ENCODE results near the gene CHM. TPM values are rescaled to one million over a fixed set of nuclear protein-coding genes. Genes with fewer than 3 reads are reported as not detected.

The CHM gene
- total and polyA plus RNA-seq, 7 experiments from 2014 or later, result 5.3 to 22.6 (median 13.6) TPM

GRCh38 chrX:85905851-85906250 lies 141.5 kb downstream of the CHM start:
- Mint-ChIP-seq H3K9me3 (peaks cover 0 to 1% (median 0%) of the 10 kb centered on the region in 11 donors), H3K27ac (no peak overlapping the region), H3K27me3 (no peaks in the 10 kb centered on the region), H3K36me3 (peaks cover 0 to 16% (median 3%) of the 10 kb centered on the region in 5 donors), H3K4me1 (peaks cover 0 to 6% (median 0%) of the 10 kb centered on the region in 7 donors), H3K4me3 (no peak overlapping the region)
- ATAC-seq (no peak), DNase-seq (no peak)
- Histone ChIP-seq H3K4me1 (ENCODE audit: control insufficient read depth in 2 of 2, insufficient read depth in 2 of 2, low read length in 2 of 2) (no peaks in the 10 kb centered on the region), H3K4me3 (ENCODE audit: low read length) (no peak overlapping the region), H3K27ac (ENCODE audit: low read depth, low read length) (no peak overlapping the region), H3K36me3 (ENCODE audit: control insufficient read depth in 2 of 3, insufficient read depth in 3 of 3, low read length in 3 of 3) (peaks cover 0 to 3% (median 0%) of the 10 kb centered on the region in 3 experiments), H3K27me3 (ENCODE audit: control insufficient read depth in 2 of 2, insufficient read depth in 2 of 2, low read length in 2 of 2) (no peaks in the 10 kb centered on the region), H3K9me3 (ENCODE audit: control insufficient read depth in 2 of 3, low read length in 3 of 3) (no peaks in the 10 kb centered on the region)
- POLR2A ChIA-PET, result no interaction called here
- intact Hi-C loops (cut with micrococcal nuclease), result no loop called here
- CTCF ChIA-PET, result no interaction called here

- Histone ChIP-seq H3K36me3 (ENCODE audit: control insufficient read depth in 2 of 3, insufficient read depth in 3 of 3, low read length in 3 of 3) (no peaks in the 10 kb centered on the region), H3K9me3 (ENCODE audit: control insufficient read depth in 2 of 3, low read length in 3 of 3) (no peaks in the 10 kb centered on the region), H3K4me3 (ENCODE audit: low read length) (no peak overlapping the region), H3K27me3 (ENCODE audit: control insufficient read depth in 2 of 2, insufficient read depth in 2 of 2, low read length in 2 of 2) (no peaks in the 10 kb centered on the region), H3K27ac (ENCODE audit: low read depth, low read length) (no peak overlapping the region), H3K4me1 (ENCODE audit: control insufficient read depth in 2 of 2, insufficient read depth in 2 of 2, low read length in 2 of 2) (no peaks in the 10 kb centered on the region)
- ATAC-seq, result no peak
- Mint-ChIP-seq H3K4me1 (peaks cover 0 to 6% (median 0%) of the 10 kb centered on the region in 7 donors), H3K27me3 (no peaks in the 10 kb centered on the region), H3K36me3 (peaks cover 0 to 19% (median 0%) of the 10 kb centered on the region in 5 donors), H3K4me3 (no peak overlapping the region), H3K9me3 (peaks cover 0 to 1% (median 0%) of the 10 kb centered on the region in 11 donors), H3K27ac (no peak overlapping the region)
- CTCF ChIA-PET, result no interaction called here
- DNase-seq, result no peak
- intact Hi-C loops (cut with micrococcal nuclease), result no loop called here
- POLR2A ChIA-PET, result no interaction called here
Measured at GRCh38 chrX:85903692-85904471, 143.5 kb downstream of the CHM start.

- Histone ChIP-seq H3K36me3 (ENCODE audit: control insufficient read depth in 2 of 3, insufficient read depth in 3 of 3, low read length in 3 of 3) (peaks cover 0 to 3% (median 0%) of the 10 kb centered on the region in 3 experiments), H3K27me3 (ENCODE audit: control insufficient read depth in 2 of 2, insufficient read depth in 2 of 2, low read length in 2 of 2) (no peaks in the 10 kb centered on the region), H3K4me3 (ENCODE audit: low read length) (no peak overlapping the region), H3K27ac (ENCODE audit: low read depth, low read length) (no peak overlapping the region), H3K4me1 (ENCODE audit: control insufficient read depth in 2 of 2, insufficient read depth in 2 of 2, low read length in 2 of 2) (no peaks in the 10 kb centered on the region), H3K9me3 (ENCODE audit: control insufficient read depth in 2 of 3, low read length in 3 of 3) (no peaks in the 10 kb centered on the region)
- intact Hi-C loops (cut with micrococcal nuclease), result no loop called here
- H3K4me1 Mint-ChIP-seq, result peaks cover 0 to 3% (median 0%) of the 10 kb centered on the region in 7 donors
- H3K4me3 Mint-ChIP-seq, result no peak overlapping the region
- DNase-seq (no peak), ATAC-seq (no peak)
- H3K9me3 Mint-ChIP-seq, result peaks cover 0 to 1% (median 0%) of the 10 kb centered on the region in 11 donors
- peaks cover 4 to 23% (median 19%) of the 10 kb centered on the region in 5 donors for H3K36me3 Mint-ChIP-seq
- POLR2A ChIA-PET, result no interaction called here
- no peaks in the 10 kb centered on the region for H3K27me3 Mint-ChIP-seq
- H3K27ac Mint-ChIP-seq, result peak overlapping the region in 3 of 9 donors; percentile 31 to 49 (median 32)
- CTCF ChIA-PET, result no interaction called here
Measured at GRCh38 chrX:85897362-85898126, 149.8 kb downstream of the CHM start.

- intact Hi-C loops (cut with micrococcal nuclease), result no loop called here
- CTCF ChIA-PET, result no interaction called here
- no peak for DNase-seq
- Mint-ChIP-seq H3K27ac (no peak overlapping the region), H3K27me3 (no peaks in the 10 kb centered on the region), H3K9me3 (no peaks in the 10 kb centered on the region), H3K4me1 (no peaks in the 10 kb centered on the region), H3K4me3 (no peak overlapping the region), H3K36me3 (peaks cover 5 to 22% (median 7%) of the 10 kb centered on the region in 5 donors)
- no peak overlapping the region for H3K27ac ChIP-seq (ENCODE audit: low read depth, low read length)
- H3K9me3 ChIP-seq (ENCODE audit: control insufficient read depth in 2 of 3, low read length in 3 of 3), result no peaks in the 10 kb centered on the region
- H3K4me3 ChIP-seq (ENCODE audit: low read length), result no peak overlapping the region
- POLR2A ChIA-PET, result no interaction called here
- ATAC-seq, result no peak
- no peaks in the 10 kb centered on the region for H3K4me1 ChIP-seq (ENCODE audit: control insufficient read depth in 2 of 2, insufficient read depth in 2 of 2, low read length in 2 of 2)
- H3K36me3 ChIP-seq (ENCODE audit: control insufficient read depth in 2 of 3, insufficient read depth in 3 of 3, low read length in 3 of 3), result no peaks in the 10 kb centered on the region
- no peaks in the 10 kb centered on the region for H3K27me3 ChIP-seq (ENCODE audit: control insufficient read depth in 2 of 2, insufficient read depth in 2 of 2, low read length in 2 of 2)
Measured at GRCh38 chrX:85882601-85883000, 164.8 kb downstream of the CHM start.

GRCh38 chrX:85870585-85870984 lies 176.8 kb downstream of the CHM start:
- H3K27me3 ChIP-seq (ENCODE audit: control insufficient read depth in 2 of 2, insufficient read depth in 2 of 2, low read length in 2 of 2), result no peaks in the 10 kb centered on the region
- ATAC-seq (no peak), DNase-seq (no peak)
- Mint-ChIP-seq H3K27ac (no peak overlapping the region), H3K27me3 (no peaks in the 10 kb centered on the region), H3K4me3 (no peak overlapping the region), H3K36me3 (peaks cover 20 to 58% (median 49%) of the 10 kb centered on the region in 5 donors), H3K9me3 (peaks cover 0 to 12% (median 7%) of the 10 kb centered on the region in 11 donors), H3K4me1 (no peaks in the 10 kb centered on the region)
- no peaks in the 10 kb centered on the region for H3K4me1 ChIP-seq (ENCODE audit: control insufficient read depth in 2 of 2, insufficient read depth in 2 of 2, low read length in 2 of 2)
- H3K4me3 ChIP-seq (ENCODE audit: low read length), result no peak overlapping the region
- no peaks in the 10 kb centered on the region for H3K9me3 ChIP-seq (ENCODE audit: control insufficient read depth in 2 of 3, low read length in 3 of 3)
- H3K27ac ChIP-seq (ENCODE audit: low read depth, low read length), result no peak overlapping the region
- H3K36me3 ChIP-seq (ENCODE audit: control insufficient read depth in 2 of 3, insufficient read depth in 3 of 3, low read length in 3 of 3), result peaks cover 0 to 23% (median 0%) of the 10 kb centered on the region in 3 experiments
- ChIA-PET POLR2A (no interaction called here), CTCF (no interaction called here)
- intact Hi-C loops (cut with micrococcal nuclease), result no loop called here

- H3K4me3 ChIP-seq (ENCODE audit: low read length), result no peak overlapping the region
- H3K27ac Mint-ChIP-seq, result peak overlapping the region in 2 of 9 donors; percentile 33 to 52
- POLR2A ChIA-PET, result no interaction called here
Measured at GRCh38 chrX:85865324-85865723, 182.0 kb downstream of the CHM start.

More at GRCh38 chrX:85865324-85865723, 182.0 kb downstream of the CHM start:
- H3K9me3 Mint-ChIP-seq, result peaks cover 0 to 18% (median 7%) of the 10 kb centered on the region in 11 donors
- H3K27me3 Mint-ChIP-seq, result no peaks in the 10 kb centered on the region
- DNase-seq, result no peak
- no peak for ATAC-seq
- Histone ChIP-seq H3K27me3 (ENCODE audit: control insufficient read depth in 2 of 2, insufficient read depth in 2 of 2, low read length in 2 of 2) (no peaks in the 10 kb centered on the region), H3K9me3 (ENCODE audit: control insufficient read depth in 2 of 3, low read length in 3 of 3) (no peaks in the 10 kb centered on the region), H3K27ac (ENCODE audit: low read depth, low read length) (no peak overlapping the region), H3K4me1 (ENCODE audit: control insufficient read depth in 2 of 2, insufficient read depth in 2 of 2, low read length in 2 of 2) (no peaks in the 10 kb centered on the region), H3K36me3 (ENCODE audit: control insufficient read depth in 2 of 3, insufficient read depth in 3 of 3, low read length in 3 of 3) (peaks cover 0 to 19% (median 0%) of the 10 kb centered on the region in 3 experiments)
- intact Hi-C loops (cut with micrococcal nuclease), result no loop called here
- H3K4me3 Mint-ChIP-seq, result no peak overlapping the region
- H3K4me1 Mint-ChIP-seq, result no peaks in the 10 kb centered on the region
- H3K36me3 Mint-ChIP-seq, result peaks cover 26 to 62% (median 51%) of the 10 kb centered on the region in 5 donors
- CTCF ChIA-PET, result no interaction called here
